Esophagus muscularis mucosa (tissue), 4 donors: ENCODE measurements around the gene MXD3.

Experiments
- EP300 ChIP-seq: sonication (generic); formaldehyde crosslinking; IDR thresholded peaks from one replicate; pipeline ENCODE4 v1.6.1; 2017; ENCODE audit warnings: antibody characterized with exemption
- POLR2AphosphoS5 ChIP-seq, 2 donors: sonication (generic); formaldehyde crosslinking; IDR thresholded peaks; one replicate each; pipeline ENCODE4 v1.6.1; 2017; ENCODE audit warnings: antibody characterized with exemption in 2 of 2
- TF ChIP-seq, protein P1 (sequence below), 3 experiments: fragments of 200-600 bp in 2 of 3; fragments of 450-650 bp in 1 of 3; sonication (generic) in 2 of 3; IDR thresholded peaks; one replicate each; pipeline ENCODE4 v1.5.1; 2017 to 2019; ENCODE audit warnings: antibody characterized with exemption in 3 of 3, mild to moderate bottlenecking in 2 of 3, moderate library complexity in 1 of 3

DNA sequence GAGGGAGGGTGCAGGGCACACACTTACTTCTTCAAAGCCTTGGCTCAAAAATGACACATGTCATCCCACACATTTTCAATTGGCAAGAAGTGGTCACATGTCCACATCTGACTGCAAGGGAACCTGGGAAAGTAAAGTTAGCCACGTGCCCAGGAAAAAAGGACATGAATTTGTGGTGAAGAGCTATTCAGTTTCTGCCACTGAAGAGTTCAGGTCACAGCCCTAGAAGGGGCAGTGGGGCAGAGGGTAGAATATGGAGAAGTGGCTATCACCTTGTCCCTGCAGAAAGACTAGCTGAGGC lies 44.1 kb upstream of the MXD3 start:
- TF ChIP-seq, protein P1, sequence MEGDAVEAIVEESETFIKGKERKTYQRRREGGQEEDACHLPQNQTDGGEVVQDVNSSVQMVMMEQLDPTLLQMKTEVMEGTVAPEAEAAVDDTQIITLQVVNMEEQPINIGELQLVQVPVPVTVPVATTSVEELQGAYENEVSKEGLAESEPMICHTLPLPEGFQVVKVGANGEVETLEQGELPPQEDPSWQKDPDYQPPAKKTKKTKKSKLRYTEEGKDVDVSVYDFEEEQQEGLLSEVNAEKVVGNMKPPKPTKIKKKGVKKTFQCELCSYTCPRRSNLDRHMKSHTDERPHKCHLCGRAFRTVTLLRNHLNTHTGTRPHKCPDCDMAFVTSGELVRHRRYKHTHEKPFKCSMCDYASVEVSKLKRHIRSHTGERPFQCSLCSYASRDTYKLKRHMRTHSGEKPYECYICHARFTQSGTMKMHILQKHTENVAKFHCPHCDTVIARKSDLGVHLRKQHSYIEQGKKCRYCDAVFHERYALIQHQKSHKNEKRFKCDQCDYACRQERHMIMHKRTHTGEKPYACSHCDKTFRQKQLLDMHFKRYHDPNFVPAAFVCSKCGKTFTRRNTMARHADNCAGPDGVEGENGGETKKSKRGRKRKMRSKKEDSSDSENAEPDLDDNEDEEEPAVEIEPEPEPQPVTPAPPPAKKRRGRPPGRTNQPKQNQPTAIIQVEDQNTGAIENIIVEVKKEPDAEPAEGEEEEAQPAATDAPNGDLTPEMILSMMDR (IDR thresholded peaks at IDR 0.05), result no peak
- TF ChIP-seq POLR2AphosphoS5 (IDR thresholded peaks at IDR 0.05) (no peak), EP300 (no peak)
